ENCODE measurements around the gene GALNT10.

GALNT10 gene

GRCh38 chr5:154214371-154215106, 24.0 kb downstream of the GALNT10 start:
- H3K4me3 ChIP-seq (ENCODE audit: low read depth, low read length): no peak overlapping the region
- TF ChIP-seq CTCF (IDR thresholded peaks at IDR 0.05; ENCODE audit: borderline replicate concordance, insufficient read depth, low read depth, low read length): no peak

GRCh38 chr5:154215571-154216325, 25.2 kb downstream of the GALNT10 start:
- H3K4me3 ChIP-seq (ENCODE audit: low read depth, low read length): no peak overlapping the region
- TF ChIP-seq CTCF (IDR thresholded peaks at IDR 0.05; ENCODE audit: borderline replicate concordance, insufficient read depth, low read depth, low read length): no peak

GRCh38 chr5:154217462-154217861, 26.9 kb downstream of the GALNT10 start:
- TF ChIP-seq CTCF (IDR thresholded peaks at IDR 0.05; ENCODE audit: borderline replicate concordance, insufficient read depth, low read depth, low read length): no peak
- no peak overlapping the region for H3K4me3 ChIP-seq (ENCODE audit: low read depth, low read length)

DNA sequence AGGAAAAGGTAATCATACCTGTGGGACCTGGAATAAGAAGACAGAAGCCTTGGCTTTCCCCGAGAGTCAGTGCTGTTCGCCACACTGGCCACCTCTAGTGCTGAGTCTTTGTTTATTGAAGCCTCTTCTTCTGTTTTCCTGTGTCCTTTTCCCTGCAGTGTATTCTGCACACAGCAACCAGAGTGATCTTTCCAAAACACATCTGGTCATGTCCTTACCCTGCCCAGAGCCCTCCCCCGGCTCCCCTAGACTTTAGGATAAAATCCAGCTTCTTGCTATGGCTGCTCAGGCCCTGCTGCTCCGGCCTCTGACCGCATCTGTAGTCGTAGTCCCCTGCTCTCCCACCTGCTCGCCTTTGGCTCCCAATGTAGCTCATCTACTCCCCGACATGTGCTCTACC, 28.3 kb downstream of the GALNT10 start:
- no peak for TF ChIP-seq CTCF (IDR thresholded peaks at IDR 0.05; ENCODE audit: borderline replicate concordance, insufficient read depth, low read depth, low read length)
- no peak overlapping the region for H3K4me3 ChIP-seq (ENCODE audit: low read depth, low read length)

DNA sequence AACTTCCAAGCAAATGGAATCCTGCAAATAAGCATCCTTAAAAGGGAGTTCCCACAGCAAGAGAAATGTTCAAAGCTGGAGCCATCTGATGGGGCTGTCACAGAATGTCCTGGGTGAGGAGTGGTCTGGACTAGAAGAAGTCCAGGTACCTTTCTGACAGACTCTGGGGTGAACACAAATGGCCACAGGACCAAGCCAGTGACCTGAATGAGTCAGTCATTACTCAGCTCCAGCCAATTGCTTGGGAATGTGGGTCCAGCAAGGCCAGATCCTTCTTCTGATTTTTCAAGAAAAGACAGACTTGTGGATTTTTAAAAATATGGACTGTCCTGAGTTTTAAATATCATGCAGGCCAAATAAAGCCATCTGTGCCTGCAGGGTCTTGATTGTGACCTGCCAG, 30.1 kb downstream of the GALNT10 start:
- TF ChIP-seq CTCF (IDR thresholded peaks at IDR 0.05; ENCODE audit: borderline replicate concordance, insufficient read depth, low read depth, low read length): no peak

GRCh38 chr5:154221371-154221896, 30.9 kb downstream of the GALNT10 start:
- H3K4me3 ChIP-seq (ENCODE audit: low read depth, low read length): no peak overlapping the region
- no peak for TF ChIP-seq CTCF (IDR thresholded peaks at IDR 0.05; ENCODE audit: borderline replicate concordance, insufficient read depth, low read depth, low read length)

More for the DNA sequence above, 30.1 kb downstream of the GALNT10 start:
- H3K4me3 ChIP-seq (ENCODE audit: low read depth, low read length): no peak overlapping the region

Data from GM12875 (cell line).